GM12874 (cell line): ENCODE data around the gene SLC26A5.

ENCODE experiments used
- TF ChIP-seq, protein P1 (sequence below): IDR thresholded peaks from 2 replicates; pipeline ENCODE4 v1.5.1; 2011; ENCODE audit warnings: low read depth, mild to moderate bottlenecking, control low read depth, low read length, moderate library complexity; ENCODE audit not compliant: insufficient read depth

Gene SLC26A5

DNA sequence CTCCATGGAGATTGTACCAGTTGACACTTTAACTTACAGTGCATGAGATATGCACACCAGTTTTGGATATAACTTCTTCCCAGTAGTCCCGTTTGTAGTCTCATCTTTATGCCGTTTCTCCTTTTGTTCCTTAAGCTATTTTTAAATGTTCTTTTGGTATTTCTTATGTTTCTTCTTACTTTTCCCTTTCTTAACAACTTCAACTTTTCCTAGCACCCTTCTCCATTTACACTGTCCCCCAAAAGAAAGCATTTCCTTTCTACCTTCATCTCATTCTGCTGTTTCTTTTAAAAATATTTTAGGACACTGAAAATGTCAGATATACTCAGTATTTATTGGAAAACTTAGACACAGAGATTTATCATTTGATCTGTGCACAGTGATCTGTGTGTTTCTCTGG, 97.0 kb downstream of the SLC26A5 start:
- TF ChIP-seq, protein P1, sequence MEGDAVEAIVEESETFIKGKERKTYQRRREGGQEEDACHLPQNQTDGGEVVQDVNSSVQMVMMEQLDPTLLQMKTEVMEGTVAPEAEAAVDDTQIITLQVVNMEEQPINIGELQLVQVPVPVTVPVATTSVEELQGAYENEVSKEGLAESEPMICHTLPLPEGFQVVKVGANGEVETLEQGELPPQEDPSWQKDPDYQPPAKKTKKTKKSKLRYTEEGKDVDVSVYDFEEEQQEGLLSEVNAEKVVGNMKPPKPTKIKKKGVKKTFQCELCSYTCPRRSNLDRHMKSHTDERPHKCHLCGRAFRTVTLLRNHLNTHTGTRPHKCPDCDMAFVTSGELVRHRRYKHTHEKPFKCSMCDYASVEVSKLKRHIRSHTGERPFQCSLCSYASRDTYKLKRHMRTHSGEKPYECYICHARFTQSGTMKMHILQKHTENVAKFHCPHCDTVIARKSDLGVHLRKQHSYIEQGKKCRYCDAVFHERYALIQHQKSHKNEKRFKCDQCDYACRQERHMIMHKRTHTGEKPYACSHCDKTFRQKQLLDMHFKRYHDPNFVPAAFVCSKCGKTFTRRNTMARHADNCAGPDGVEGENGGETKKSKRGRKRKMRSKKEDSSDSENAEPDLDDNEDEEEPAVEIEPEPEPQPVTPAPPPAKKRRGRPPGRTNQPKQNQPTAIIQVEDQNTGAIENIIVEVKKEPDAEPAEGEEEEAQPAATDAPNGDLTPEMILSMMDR, result no peak

DNA sequence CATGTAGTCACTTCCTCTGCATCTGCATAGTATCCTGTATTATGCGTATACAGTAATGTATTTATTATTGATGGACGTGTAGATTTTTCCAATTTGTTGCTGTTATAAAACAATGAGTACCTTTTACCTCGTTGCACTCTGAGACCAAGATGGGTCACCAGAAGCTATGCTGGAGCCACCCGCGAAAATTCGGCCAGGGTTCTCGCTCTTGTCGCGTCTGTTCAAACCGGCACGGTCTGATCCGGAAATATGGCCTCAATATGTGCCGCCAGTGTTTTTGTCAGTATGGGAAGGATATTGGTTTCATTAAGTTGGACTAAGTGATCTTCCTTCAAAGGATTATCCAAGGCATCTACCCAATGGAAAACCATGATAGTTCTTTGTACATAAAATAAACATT, 97.6 kb downstream of the SLC26A5 start:
- TF ChIP-seq, protein P1, result no peak

DNA sequence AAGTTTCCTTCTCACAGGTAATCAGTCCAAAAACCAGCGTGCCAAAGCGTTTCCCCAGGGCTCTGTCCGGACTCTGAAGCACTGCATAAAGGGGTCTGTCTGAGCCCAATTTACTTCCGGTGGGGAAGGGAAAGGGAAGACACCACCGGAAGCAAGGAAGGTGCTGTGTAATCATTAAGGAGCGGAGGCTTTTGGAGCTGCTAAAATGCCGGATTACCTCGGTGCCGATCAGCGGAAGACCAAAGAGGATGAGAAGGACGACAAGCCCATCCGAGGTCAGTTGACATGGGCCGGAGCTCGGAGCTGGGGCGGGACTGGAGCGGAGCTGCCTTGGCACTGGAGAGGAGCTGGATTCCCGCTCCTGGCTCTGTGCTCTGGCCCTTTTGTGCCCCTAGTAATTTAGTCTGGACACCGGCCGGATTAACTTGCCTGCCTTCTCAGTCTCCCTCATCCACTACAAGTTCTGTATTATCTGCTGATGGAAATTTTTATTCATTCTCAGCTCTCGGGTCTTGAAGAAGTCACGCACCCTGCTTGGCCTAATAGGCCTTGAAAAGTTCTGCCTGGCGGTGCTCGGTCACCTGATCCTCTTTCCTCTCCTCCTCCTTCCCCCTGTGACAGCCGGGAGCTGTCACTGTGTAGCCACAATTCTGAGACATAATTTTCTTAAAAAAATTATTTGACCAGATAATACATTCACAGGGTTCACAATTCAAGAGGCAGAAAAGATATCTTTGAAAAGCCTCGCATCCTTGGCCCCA, 98.3 kb downstream of the SLC26A5 start, which contains the start of gene PSMC2:
Gene PSMC2 (plus strand): TSS at position 137 of the 761 bp plus-strand sequence. CDS start 69 bp downstream, at position 206.
- TF ChIP-seq, protein P1, result no peak

DNA sequence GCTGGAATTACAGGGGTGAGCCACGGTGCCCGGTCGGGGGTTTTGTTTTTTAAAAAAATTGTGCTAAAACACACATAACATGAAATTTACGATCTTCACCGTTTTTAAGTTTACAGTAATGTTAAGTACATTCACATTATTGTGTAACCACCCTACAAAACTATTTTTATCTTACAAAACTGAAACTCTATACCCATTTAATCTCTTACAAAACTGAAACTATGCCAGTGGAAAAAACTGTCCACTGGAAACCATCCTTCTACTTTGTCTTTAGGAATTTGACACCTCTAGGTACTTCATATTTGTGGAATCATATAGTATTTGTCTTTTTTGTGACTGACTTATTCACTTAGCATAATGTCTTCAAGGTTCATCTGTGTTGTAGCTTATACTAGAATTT, 99.6 kb downstream of the SLC26A5 start:
- TF ChIP-seq, protein P1, result no peak

DNA sequence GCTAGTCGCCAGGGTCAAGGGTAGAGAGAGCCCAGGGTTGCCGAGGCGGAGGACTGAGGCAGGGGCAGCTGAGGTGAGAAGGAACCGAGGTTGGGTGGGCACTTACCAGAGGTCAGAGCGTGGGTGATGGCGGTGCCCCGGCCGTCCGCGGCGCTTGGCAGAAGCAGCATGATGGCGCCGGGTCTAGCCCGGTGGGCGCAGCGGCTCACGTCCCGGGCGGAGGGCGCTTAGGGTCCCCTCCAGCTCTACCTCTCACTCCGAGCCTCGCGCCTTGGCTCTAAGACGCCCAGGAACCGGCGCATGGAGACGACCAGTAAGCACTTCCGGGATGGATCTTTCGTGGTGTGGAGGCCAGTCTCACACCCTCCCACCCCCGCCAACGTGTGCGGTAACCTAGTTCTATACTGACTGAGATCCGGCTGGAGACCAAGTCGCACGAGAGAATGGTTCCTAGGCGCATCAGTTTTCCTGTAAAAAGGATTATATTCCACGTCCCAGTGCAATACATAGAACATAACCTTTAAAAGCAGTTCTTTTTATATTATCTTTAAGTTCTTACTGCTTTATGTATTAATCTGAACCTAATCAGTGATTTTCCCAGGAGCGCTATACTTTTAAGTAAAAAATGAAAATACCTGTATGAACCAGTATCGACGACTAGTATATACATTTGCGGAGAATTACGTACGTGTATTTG, 101.4 kb downstream of the SLC26A5 start, which contains the start of gene DNAJC2:
Gene DNAJC2 (minus strand): TSS at position 315 of the 697 bp plus-strand sequence. CDS start 145 bp downstream, at position 170.
- TF ChIP-seq, protein P1, result no peak

DNA sequence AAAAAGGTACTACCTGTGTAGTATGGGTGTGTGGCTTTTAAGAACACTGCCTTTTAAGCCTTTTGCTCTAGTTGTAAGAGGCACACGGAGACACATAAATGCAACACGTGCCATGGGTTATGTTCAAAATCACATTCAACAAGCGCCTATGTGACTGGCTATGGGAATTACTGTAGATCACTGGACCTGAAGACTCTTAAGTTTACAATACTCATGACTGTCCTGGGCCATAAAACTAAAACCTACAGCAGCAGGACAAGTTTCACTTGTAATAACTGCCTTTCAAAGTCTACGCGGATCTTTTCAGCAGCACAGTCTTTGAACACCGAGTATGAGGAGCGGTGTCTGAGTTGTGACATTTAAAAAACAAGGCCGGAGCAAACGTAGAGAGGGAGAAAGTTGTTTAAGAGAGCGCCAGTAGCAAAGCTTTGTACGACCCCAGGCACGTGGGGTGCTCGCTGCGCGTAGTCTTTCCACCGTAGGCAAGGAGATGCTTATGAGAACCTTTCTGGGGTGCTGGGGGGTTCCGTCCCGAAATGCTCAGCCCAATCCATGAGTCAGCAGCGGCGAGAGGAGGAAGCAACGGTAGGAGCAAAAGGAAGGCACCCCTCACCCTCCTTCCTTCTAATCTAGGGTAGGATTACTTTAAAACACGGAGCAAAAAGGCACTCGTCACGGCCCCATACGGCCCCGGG, 102.1 kb downstream of the SLC26A5 start:
- TF ChIP-seq, protein P1, result no peak

DNA sequence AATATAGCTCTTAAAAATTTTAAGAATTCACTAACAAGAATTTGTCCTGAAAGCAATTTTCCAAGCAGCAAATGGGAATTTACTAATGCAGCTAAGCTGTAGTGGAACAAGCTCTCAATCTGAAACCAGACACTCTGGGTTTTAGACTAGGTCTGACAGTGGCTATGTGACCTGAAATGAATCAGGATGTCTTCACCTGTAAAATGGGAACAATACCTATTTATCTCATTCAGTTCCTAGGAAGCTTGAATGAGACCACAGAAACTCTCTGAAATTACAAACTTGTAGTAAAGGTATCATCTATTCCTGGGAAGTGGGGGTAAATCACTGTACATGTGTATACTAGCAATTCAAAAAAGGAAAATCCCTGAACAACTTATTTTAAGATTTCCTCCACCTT, 102.7 kb downstream of the SLC26A5 start:
- TF ChIP-seq, protein P1, result no peak
